HG03558 (cell line): Measurements from ENCODE around the gene HEATR5A.
"Not testable (repeated sequence)": the region's sequence is repeated elsewhere in the genome, so short reads cannot be mapped to it uniquely, and the experiment has no call there.

Source experiments
- ATAC-seq: cut with Tn5 transposase; IDR thresholded peaks from one replicate; pipeline ENCODE4 v1.9.1; 2021; ENCODE audit warnings: moderate number of reproducible peaks; ENCODE audit not compliant: unreplicated experiment; ENCODE audit errors: extremely low read depth

HEATR5A gene

DNA sequence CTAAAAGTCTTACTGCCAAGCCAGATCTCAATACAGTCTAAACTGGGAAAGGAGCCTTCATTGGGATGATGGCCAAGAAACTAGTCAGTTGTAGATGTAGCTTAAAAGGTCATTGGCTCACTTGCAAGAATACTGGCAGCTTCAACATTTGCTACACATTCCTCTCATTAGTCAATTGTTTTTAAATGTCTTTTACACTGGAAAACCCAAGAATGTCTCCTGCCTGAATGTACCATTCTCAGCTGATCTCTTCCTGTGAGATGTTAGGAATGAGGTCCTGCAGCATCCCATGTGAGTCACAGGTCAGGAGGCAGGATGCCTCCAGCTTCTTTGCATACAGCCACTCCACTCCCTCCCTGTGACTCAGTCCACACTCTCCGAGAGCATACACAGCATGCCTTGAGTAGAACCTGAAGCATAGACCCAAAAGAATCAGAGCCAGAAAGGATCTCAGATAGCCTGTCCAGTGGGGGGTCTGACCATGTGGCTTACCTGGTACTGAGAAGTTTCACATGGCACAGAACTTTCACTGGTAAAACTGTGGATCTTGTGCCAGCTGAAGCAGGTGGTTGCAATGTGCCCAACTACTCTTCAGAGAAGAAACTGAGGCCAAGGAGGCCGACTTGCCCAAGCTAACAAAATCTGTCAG lies 156.7 kb downstream of the HEATR5A start:
- no peak for ATAC-seq

DNA sequence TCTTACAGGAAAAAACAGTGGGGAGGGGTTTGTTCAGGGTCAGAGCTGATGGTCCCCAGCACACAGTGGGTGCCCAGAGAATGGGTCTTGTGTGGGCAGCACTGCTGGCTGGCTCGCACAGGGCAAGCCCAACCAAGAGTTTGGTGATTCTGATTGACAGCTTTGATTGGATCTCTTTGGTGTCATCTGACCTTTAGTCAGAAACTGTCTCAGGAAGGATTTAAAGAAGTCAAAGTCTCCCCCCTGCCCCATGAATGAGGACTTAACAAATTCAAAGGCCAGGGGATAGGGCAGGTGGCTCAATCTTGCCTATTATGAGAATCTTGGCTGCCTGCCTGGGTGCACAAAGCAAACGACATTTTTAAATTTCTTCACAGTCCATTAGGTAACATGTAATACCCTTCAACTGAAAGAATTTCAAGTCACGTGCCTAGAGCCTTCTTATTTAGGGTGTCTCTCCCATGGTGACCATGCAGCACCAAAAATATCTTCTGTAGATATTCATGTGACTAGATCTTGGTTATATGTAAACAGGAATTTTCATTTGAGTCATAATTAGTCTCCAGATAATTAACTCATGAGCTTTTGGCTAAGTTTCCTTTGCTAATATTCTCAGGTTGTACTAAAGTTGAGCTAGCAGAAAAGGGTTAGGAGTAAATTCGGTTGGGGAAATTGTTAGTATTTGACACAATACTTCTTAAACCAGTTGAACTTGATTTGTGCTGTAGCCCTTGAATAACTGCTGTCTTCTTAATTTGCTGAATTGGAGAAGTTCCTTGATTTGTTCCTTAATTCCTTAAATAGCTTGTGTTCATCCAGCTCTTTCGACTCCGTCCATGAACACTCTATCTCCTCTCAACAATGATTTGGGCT lies 158.3 kb downstream of the HEATR5A start:
- no peak for ATAC-seq

DNA sequence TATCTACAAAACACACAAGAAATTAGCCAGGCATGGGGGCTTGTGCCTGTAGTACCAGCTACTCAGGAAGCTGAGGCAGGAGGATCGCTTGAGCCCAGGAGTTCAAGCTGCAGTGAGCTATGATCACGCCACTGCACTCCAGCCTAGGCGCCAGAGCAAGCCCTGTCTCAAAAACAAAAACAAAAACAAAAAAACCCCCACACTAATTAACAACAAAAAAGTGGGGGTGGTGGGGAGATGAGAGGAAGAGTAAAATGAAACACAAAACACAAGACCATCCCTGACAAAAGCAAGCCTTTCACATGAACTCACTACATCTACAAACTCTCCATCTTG lies 158.9 kb downstream of the HEATR5A start:
- ATAC-seq = no peak

DNA sequence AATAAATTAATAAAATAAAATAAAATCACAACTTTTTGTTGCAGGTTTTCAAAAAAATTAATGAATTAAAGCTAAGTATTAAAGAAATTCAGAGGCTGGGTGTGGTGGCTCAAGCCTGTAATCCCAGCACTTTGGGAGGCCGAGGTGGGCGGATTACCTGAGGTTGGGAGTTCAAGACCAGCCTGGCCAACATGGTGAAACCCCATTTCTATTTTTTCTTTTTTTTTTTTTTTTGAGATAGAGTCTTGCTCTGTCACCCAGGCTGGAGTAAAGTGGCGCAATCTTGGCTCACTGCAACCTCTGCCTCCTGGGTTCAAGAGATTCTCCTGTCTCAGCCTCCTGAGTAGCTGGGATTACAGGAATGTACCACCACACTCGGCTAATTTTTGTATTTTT lies 161.3 kb downstream of the HEATR5A start:
- ATAC-seq = not testable (repeated sequence)

DNA sequence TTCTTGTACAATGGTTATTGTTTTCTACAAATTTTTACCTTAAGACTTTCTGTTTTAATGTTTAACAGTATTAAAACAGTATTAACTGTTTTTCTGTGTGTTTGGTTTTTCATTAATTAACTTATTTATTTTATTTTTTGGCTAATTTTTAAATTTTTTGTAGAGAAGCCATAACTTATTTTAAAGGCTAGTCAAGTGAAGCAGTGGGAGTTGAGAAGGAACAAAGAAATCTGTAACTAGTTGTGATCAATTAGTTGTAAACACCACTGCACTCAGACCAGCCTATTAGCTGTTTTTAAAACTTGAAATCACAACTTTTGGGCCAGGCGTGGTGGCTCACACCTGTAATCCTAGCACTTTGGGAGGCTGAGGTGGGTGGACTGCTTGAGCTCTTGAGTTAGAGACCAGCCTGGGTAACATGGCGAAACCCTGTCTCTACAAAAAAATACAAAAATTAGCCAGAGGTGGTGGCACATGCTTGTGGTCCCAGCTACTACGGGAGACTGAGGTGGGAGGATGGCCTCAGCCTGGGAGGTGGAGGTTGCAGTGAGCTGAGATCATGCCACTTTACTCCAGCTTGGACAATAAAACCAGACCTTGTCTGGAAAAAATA lies 161.8 kb downstream of the HEATR5A start:
- no peak for ATAC-seq

DNA sequence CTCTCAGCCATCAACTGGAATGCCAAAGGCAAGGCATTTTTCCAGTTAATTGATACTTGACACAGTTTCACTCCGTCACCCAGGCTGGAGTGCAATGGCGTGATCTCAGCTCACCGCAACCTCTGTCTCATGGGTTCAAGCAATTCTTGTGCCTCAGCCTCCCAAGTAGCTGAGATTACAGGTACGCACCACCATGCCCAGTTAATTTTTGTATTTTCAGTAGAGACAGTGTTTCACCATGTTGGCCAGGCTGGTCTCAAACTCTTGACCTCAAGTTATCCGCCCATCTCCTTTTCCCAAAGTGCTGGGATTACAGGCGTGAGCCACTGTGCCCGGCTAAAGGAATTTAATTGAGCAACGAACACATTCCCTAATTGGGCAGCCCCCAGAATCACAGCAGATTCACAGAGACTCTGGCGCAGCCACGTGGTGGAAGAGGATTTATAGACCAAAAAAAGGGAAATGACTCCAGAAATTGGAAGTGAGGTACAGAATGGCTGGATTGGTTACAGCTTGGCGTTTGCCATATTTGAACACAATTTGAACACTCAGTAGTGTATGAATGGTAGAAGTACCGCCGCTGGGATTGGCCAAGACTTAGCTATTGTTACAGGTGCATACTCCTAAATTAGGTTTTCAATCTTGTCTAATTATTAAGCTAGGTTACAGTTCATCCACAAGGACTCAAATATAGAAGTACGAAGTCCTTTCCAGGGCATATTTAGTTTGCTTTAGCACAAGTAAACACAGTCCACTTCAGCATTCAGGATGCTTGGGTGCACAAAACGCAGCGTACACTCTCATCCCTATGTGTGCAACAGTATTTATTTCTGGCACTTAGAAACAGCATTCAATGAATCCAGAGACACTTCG lies 162.6 kb downstream of the HEATR5A start:
- ATAC-seq = not testable (repeated sequence)

DNA sequence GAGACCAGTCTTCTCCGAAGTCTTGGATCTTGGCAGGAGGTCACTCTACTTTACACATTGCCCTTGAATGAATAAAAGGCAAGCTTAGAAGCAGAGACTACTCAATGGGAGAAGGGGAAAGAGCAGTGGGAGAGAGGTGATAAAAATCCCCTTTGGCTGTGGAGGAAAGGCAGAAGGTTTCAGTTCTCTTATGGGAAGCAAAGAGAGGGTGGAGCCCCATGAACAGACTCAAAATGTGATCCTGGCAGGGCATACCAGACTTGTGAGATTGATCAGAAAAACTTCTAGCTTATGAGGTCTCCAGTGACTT lies 163.2 kb downstream of the HEATR5A start:
- ATAC-seq = no peak

DNA sequence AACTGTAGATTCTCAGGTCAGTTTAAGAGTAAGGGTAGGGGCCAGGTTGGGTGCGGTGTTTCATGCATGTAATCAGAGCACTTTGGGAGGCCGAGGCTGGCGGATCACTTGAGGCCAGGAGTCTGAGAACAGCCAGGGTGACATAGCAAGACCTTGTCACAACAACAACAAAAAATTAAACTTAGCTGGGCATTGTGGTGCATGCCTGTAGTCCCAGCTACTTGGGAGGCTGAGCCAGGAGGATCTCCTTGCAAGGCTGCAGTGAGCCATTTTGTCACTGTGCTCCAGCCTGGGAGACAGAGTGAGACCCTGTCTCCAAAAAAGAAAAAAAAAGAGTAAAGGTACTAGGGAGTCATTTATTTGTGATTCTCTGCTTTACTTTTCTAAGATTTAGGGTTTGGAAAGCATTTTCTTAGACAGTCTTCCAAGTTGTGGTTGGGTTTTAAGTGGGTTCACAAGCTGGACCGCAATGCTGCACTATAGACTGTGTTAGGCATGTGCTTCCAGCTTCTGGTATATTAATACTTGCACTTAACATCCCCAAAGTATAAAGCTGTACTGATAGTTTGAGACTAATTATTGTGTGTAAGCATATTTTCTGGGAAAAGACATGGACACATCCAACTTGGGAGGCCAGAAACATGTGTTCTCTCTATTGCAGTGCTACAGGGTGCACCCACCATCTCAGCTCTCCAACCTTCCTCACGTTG lies 163.7 kb downstream of the HEATR5A start:
- ATAC-seq = no peak

DNA sequence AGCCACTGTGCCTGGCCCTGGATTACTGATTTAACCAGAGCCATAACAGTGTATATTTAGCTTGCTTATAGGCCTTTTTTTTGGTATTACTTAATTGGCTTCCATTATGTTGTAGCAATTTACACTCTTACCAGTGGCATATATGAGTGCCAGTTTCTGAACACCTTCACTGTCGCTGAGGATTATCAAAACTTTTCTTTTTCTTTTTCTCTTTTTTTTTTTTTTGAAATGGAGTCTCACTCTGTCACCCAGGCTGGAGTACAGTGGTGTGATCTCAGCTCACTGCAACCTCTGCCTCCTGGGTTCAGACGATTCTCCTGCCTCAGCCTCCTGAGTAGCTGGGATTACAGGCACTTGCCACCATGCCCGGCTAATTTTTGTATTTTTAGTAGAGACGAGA lies 164.4 kb downstream of the HEATR5A start:
- ATAC-seq = not testable (repeated sequence)

DNA sequence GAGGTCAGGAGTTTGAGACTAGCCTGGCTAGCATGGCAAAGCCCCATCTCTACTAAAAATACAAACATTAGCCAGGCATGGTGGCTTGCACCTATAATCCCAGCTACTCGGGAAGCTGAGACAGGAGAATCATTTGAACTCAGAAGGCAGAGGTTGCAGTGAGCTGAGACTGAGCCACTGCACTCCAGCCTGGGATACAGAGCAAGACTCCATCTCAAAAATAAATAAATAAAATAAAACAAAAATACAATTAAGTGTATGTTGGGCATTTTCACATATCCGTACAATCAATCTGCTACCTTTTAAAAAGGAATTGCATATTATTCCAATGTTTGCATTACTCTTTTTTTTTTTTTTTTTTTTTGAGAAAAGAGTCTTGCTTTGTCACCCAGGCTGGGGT lies 165.1 kb downstream of the HEATR5A start:
- no peak for ATAC-seq

DNA sequence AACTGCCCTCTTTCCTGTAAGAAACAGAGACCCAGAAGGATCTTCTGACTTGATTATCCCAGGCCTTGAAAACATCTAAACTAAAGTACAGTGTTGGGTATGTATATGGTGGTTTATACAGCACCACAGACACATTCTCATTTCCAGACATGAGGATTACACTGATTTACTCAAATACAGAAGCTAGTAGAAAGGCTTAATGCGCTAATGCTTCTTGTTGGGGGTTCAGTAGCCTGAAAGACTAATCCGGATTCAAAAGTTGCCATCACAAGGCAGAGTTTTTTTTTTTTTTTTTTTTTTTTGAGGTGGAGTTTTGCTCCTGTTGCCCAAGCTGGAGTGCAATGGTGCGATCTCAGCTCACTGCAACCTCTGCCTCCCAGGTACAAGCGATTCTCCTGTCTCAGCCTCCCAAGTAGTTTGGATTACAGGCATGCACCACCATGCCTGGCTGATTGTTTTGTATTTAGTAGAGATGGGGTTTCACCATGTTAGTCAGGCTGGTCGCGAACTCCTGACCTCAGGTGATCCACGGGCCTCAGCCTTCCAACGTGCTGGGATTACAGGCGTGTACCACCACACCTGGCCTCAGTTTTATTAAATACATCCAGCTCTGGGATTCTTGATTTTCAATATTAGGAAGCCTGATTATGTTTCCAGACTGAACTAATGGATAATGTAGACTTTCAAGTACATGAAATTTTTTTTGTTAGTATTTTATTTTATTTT lies 166.4 kb downstream of the HEATR5A start:
- ATAC-seq = no peak

DNA sequence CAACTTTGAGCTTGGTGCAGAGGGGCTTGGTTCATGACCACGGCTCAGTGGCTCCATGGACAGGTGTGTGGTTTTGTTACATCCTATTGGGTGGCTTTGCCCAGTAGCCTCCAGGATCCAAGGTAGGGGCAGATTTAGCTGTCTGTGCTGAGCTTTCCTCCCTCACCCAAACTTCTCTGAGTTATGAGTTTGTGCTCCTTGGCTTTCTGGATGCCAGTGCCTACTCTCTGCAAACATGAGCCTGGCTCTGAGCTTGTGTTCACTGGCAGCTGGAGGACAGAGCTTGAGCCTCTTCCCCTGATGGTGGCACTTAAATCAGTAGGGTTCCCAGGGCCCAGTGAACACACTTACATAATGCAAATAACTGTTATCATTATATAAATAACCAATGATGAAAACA lies 167.5 kb downstream of the HEATR5A start:
- no peak for ATAC-seq

DNA sequence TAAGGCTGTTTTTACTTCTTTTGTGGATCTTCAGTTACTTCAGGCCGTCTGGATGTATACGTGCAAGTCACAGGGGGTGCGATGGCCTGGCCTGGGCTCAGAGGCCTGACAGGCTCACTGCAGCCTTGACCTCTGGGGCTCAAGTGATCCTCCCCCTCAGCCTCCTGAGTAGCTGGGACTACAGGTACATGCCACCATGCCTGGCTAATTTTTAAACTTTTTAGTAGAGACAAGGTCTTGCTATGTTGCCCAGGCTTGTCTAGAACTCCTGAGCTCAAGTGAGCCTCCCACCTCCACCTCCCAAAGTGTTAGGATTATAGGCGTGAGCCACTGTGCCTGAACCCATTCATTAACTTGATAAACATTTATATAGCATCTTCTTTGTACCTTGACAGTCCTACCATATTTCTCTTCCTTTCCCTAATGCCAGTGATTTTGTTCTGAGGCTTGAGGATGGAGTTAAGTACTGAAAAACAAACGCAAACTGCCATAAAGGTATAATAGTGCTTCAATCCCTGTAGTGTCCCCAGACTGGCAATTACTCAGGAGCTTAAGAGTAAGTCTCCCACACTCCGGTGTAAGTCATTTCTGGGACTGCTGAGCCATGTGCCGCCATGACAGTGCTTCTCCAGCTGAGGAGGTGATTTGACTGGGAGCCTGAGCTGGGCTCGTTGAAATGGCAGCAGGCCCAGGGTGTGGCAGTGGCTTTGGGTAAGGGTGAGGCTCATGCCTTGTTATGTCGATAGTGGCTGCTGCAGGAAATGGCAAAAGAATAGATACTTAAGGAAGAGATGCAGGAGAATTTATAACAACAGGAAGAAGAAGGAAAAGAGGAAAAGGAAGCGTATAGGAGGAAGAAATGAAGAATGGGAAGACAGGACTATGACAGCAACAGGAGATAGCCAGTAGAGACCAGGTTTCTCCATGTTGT lies 169.1 kb downstream of the HEATR5A start:
- ATAC-seq = no peak

DNA sequence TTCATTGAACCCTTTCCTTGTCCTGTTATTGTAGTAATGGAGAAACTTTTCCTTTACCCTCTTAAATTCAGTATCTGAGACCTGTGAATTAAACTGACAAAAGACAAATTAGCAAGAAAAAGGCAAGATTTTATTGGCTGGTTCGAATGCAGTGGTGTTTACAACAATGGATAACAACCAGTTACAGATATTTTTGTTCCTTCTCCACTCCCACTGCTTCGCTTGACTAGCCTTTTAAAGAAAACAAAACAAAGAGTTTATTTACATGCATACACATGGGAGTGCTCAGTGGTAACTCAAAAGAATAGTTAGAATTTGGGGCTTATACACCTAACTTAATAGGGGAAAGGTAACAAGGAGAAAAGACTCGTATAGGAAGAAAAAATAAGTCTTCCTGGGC lies 175.7 kb downstream of the HEATR5A start:
- no peak for ATAC-seq

DNA sequence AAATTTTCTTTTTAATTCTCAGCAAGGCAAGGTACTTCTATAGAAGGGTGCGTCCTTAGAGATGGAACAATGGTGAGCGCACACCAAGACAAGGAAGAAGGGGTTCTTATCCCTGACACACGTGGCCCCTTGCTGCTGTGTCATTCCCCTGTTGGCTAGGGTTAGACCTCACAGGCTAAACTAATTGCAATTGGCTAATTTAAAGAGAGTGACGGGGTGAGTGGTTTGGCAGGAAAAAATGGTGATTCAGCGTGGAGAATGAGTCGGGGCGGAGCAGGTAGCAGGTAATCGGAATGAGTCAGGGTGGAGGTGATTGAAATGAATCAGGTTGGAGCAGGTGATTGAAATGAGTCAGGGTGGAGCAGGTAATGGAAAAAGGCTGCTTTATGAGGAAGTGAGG lies 176.5 kb downstream of the HEATR5A start:
- no peak for ATAC-seq

DNA sequence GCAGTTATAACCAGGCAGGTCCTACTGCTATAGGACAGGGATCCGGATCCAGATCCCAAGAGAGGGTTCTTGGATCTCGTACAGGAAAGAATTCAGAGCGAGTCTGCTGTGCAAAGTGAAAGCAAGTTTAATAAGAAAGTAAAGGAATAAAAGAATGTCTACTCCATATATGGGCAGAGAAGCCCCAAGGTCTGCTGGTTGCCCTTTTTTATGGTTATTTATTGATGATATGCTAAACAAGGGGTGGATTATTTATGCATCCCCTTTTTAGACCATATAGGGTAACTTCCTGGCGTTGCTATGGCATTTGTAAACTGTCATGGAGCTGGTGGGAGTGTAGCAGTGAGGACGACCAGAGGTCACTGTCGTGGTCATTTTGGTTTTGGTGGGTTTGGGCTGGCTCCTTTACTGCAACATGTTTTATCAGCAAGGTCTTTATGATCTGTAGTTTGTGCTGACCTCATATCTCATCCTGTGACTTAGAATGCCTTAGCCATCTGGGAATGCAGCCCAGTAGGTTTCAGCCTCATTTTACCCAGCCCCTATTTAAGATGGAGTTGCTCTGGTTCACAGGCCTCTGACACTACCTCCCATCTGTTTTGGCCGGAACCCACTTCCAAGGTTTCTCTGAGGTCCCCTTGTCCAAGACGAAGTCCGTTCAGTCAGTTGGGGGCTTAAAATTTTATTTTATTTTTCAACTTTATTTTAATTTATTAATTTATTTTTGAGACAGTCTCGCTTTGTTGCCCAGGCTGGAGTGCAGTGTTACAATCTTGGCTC lies 178.0 kb downstream of the HEATR5A start:
- not testable (repeated sequence) for ATAC-seq
